ENCODE measurements around the gene ESYT2. TPM values are rescaled to one million over a fixed set of nuclear protein-coding genes. Genes with fewer than 3 reads are reported as not detected.

Gene ESYT2
- total RNA-seq, 1 experiment from 2014 or later, result 162 TPM

- intact Hi-C loops (cut with micrococcal nuclease; ENCODE audit: unreplicated experiment), result no loop called here
- H3K36me3 ChIP-seq (ENCODE audit: low read depth), result no peaks in the 10 kb centered on the region
- H3K27me3 ChIP-seq (ENCODE audit: insufficient read depth, low read depth), result no peaks in the 10 kb centered on the region
- no TSS peak for BruUV-seq (replicated peaks)
- peaks cover 10% of the 10 kb centered on the region for H3K79me2 ChIP-seq (ENCODE audit: low read depth)
- H3K9me3 ChIP-seq (ENCODE audit: insufficient read depth, low read depth), result no peaks in the 10 kb centered on the region
- H3K4me2 ChIP-seq, result no peak overlapping the region
- peaks cover 17% of the 10 kb centered on the region; the same call in 1 of the 2 replicates for H3F3A ChIP-seq (ENCODE audit: insufficient read depth, low read depth)
- no peak overlapping the region for H3K27ac ChIP-seq
- peaks cover 1% of the 10 kb centered on the region; the same call in 1 of the 2 replicates for H4K20me1 ChIP-seq (ENCODE audit: insufficient read depth)
- no peak for TF ChIP-seq CTCF (conservative IDR thresholded peaks at IDR 0.05)
- no peak for TF ChIP-seq EZH2 (IDR thresholded peaks at IDR 0.05; ENCODE audit: low read depth)
- H3K9me2 ChIP-seq (ENCODE audit: insufficient read depth), result no peaks in the 10 kb centered on the region
- ChIA-PET CTCF (no interaction called here), POLR2A (ENCODE audit: unreplicated experiment) (no interaction called here)
- no peak for DNase-seq
- H2AFZ ChIP-seq, result no peak overlapping the region
- peaks cover 11% of the 10 kb centered on the region for H3K4me1 ChIP-seq (replicated peaks; ENCODE audit: insufficient read depth)
- no peak overlapping the region for H3K4me3 ChIP-seq
These were observed 3.7 kb upstream of the ESYT2 start for GRCh38 chr7:158832994-158833393.

GRCh38 chr7:158831738-158832091, 2.4 kb upstream of the ESYT2 start:
- H3K9me2 ChIP-seq (ENCODE audit: insufficient read depth), result no peaks in the 10 kb centered on the region
- intact Hi-C loops (cut with micrococcal nuclease; ENCODE audit: unreplicated experiment), result no loop called here
- H3K79me2 ChIP-seq (ENCODE audit: low read depth), result peaks cover 22% of the 10 kb centered on the region
- no peaks in the 10 kb centered on the region for H3K27me3 ChIP-seq (ENCODE audit: insufficient read depth, low read depth)
- H3K4me1 ChIP-seq (replicated peaks; ENCODE audit: insufficient read depth), result peaks cover 20% of the 10 kb centered on the region
- no peaks in the 10 kb centered on the region for H3K36me3 ChIP-seq (ENCODE audit: low read depth)
- peaks cover 5% of the 10 kb centered on the region; the same call in 1 of the 2 replicates for H4K20me1 ChIP-seq (ENCODE audit: insufficient read depth)
- no peak overlapping the region for H3K4me3 ChIP-seq
- no TSS peak for BruUV-seq (replicated peaks)
- peaks cover 21% of the 10 kb centered on the region; the same call in 1 of the 2 replicates for H3F3A ChIP-seq (ENCODE audit: insufficient read depth, low read depth)
- TF ChIP-seq EZH2 (IDR thresholded peaks at IDR 0.05; ENCODE audit: low read depth) (no peak), CTCF (conservative IDR thresholded peaks at IDR 0.05) (no peak)
- no peak overlapping the region for H3K27ac ChIP-seq
- ChIA-PET POLR2A (ENCODE audit: unreplicated experiment) (no interaction called here), CTCF (no interaction called here)
- H2AFZ ChIP-seq, result no peak overlapping the region
- no peak overlapping the region for H3K4me2 ChIP-seq
- no peak for DNase-seq
- H3K9me3 ChIP-seq (ENCODE audit: insufficient read depth, low read depth), result no peaks in the 10 kb centered on the region

GRCh38 chr7:158830211-158830723, 958 bp upstream of the ESYT2 start:
- CTCF ChIA-PET, result no interaction called here
- peak overlapping the region; percentile 97 for H3K4me2 ChIP-seq
- no peaks in the 10 kb centered on the region for H3K27me3 ChIP-seq (ENCODE audit: insufficient read depth, low read depth)
- H2AFZ ChIP-seq, result peak overlapping the region; percentile 86
- peak overlapping the region; percentile 84 for H3K4me3 ChIP-seq
- peaks cover 5% of the 10 kb centered on the region; the same call in 1 of the 2 replicates for H4K20me1 ChIP-seq (ENCODE audit: insufficient read depth)
- H3K9me3 ChIP-seq (ENCODE audit: insufficient read depth, low read depth), result no peaks in the 10 kb centered on the region
- TF ChIP-seq EZH2 (IDR thresholded peaks at IDR 0.05; ENCODE audit: low read depth) (no peak), CTCF (conservative IDR thresholded peaks at IDR 0.05) (0 out of 2 replicates have a peak, but pooled peaks have one; percentile 6)
- peak overlapping the region; percentile 89 for H3K27ac ChIP-seq
- intact Hi-C loops (cut with micrococcal nuclease; ENCODE audit: unreplicated experiment), result no loop called here
- POLR2A ChIA-PET (ENCODE audit: unreplicated experiment), result interaction anchor here (0.6 to 1.1 kb wide), 3 partner anchors 25 to 47 kb away, joined by 3 to 27 read pairs (median 4); no protein-coding TSS in a partner anchor
- H3F3A ChIP-seq (ENCODE audit: insufficient read depth, low read depth), result peaks cover 21% of the 10 kb centered on the region; the same call in 1 of the 2 replicates
- BruUV-seq (replicated peaks), result no TSS peak
- DNase-seq, result no peak
- H3K36me3 ChIP-seq (ENCODE audit: low read depth), result peaks cover 5% of the 10 kb centered on the region
- H3K4me1 ChIP-seq (replicated peaks; ENCODE audit: insufficient read depth), result peaks cover 31% of the 10 kb centered on the region
- peaks cover 37% of the 10 kb centered on the region for H3K79me2 ChIP-seq (ENCODE audit: low read depth)
- H3K9me2 ChIP-seq (ENCODE audit: insufficient read depth), result no peaks in the 10 kb centered on the region
